ENCODE measurements around the gene WBP4. TPM values are rescaled to one million over a fixed set of nuclear protein-coding genes. Genes with fewer than 3 reads are reported as not detected.
"Not testable (repeated sequence)": the region's sequence is repeated elsewhere in the genome, so short reads cannot be mapped to it uniquely, and the experiment has no call there.

The WBP4 gene
- total RNA-seq, 4 donors from 2014 or later, result 15.3 to 23.2 (median 18.5) TPM

GRCh38 chr13:41077475-41077874 is 16.2 kb downstream of the WBP4 start:
- H3K27me3 ChIP-seq, result no peaks in the 10 kb centered on the region
- intact Hi-C loops (cut with DNase I), result no loop called here
- peaks cover 47 to 97% (median 85%) of the 10 kb centered on the region in 4 donors for H3K36me3 ChIP-seq
- no peaks in the 10 kb centered on the region for H3K9me3 ChIP-seq
- H3K4me3 ChIP-seq, result no peak overlapping the region
- no peaks in the 10 kb centered on the region for H3K4me1 ChIP-seq
- TF ChIP-seq CTCF (IDR thresholded peaks at IDR 0.05) (no peak), EP300 (IDR thresholded peaks at IDR 0.05) (no peak), POLR2A (IDR thresholded peaks at IDR 0.05; ENCODE audit: low read depth) (no peak), POLR2AphosphoS5 (IDR thresholded peaks at IDR 0.05) (no peak)
- no peak overlapping the region for H3K27ac ChIP-seq (replicated peaks in 1 of 4)
- WGBS, result 89% methylated on average over 3 of the region's 3 CpGs
- no peak for DNase-seq (ENCODE audit: extremely low spot score)

GRCh38 chr13:41079725-41080124 is 18.4 kb downstream of the WBP4 start:
- WGBS, result 98% methylated on average over 4 of the region's 4 CpGs
- H3K36me3 ChIP-seq, result peaks cover 34 to 91% (median 72%) of the 10 kb centered on the region in 4 donors
- TF ChIP-seq POLR2AphosphoS5 (IDR thresholded peaks at IDR 0.05) (no peak), EP300 (IDR thresholded peaks at IDR 0.05) (no peak), CTCF (IDR thresholded peaks at IDR 0.05) (no peak), POLR2A (IDR thresholded peaks at IDR 0.05; ENCODE audit: low read depth) (no peak)

GRCh38 chr13:41085961-41086585 is 24.8 kb downstream of the WBP4 start:
- intact Hi-C loops (cut with DNase I), result no loop called here
- Histone ChIP-seq H3K4me3 (no peak overlapping the region), H3K4me1 (no peaks in the 10 kb centered on the region), H3K27ac (replicated peaks in 1 of 4) (no peak overlapping the region), H3K27me3 (no peaks in the 10 kb centered on the region), H3K9me3 (no peaks in the 10 kb centered on the region), H3K36me3 (peaks cover 9 to 40% (median 27%) of the 10 kb centered on the region in 4 donors)
- DNase-seq (ENCODE audit: extremely low spot score), result no peak
- TF ChIP-seq EP300 (IDR thresholded peaks at IDR 0.05) (no peak), POLR2A (IDR thresholded peaks at IDR 0.05; ENCODE audit: low read depth) (no peak), POLR2AphosphoS5 (IDR thresholded peaks at IDR 0.05) (no peak), CTCF (IDR thresholded peaks at IDR 0.05) (no peak)
- 82% methylated on average over 2 of the region's 2 CpGs for WGBS

More at GRCh38 chr13:41079725-41080124, 18.4 kb downstream of the WBP4 start:
- no peak for DNase-seq (ENCODE audit: extremely low spot score)
- no peaks in the 10 kb centered on the region for H3K9me3 ChIP-seq
- no peaks in the 10 kb centered on the region for H3K27me3 ChIP-seq
- no peaks in the 10 kb centered on the region for H3K4me1 ChIP-seq
- intact Hi-C loops (cut with DNase I), result no loop called here
- H3K4me3 ChIP-seq, result no peak overlapping the region
- H3K27ac ChIP-seq (replicated peaks in 1 of 4), result no peak overlapping the region

GRCh38 chr13:41095681-41096080 is 34.4 kb downstream of the WBP4 start:
- DNase-seq (ENCODE audit: extremely low spot score); H3K4me3 ChIP-seq; H3K27me3 ChIP-seq; H3K4me1 ChIP-seq; intact Hi-C loops (cut with DNase I); H3K36me3 ChIP-seq; H3K9me3 ChIP-seq; H3K27ac ChIP-seq (replicated peaks in 1 of 4): not testable (repeated sequence)
- 87% methylated on average over 2 of the region's 2 CpGs for WGBS

- no peak overlapping the region for H3K27ac ChIP-seq (replicated peaks in 1 of 4)
- intact Hi-C loops (cut with DNase I), result no loop called here
- no peaks in the 10 kb centered on the region for H3K4me1 ChIP-seq
- DNase-seq (ENCODE audit: extremely low spot score), result no peak
- no peaks in the 10 kb centered on the region for H3K36me3 ChIP-seq
- no peak for TF ChIP-seq CTCF (IDR thresholded peaks at IDR 0.05)
- 100% methylated on average over 1 of the region's 1 CpG for WGBS
- no peaks in the 10 kb centered on the region for H3K27me3 ChIP-seq
- no peak overlapping the region for H3K4me3 ChIP-seq
- H3K9me3 ChIP-seq, result no peaks in the 10 kb centered on the region
Observed at GRCh38 chr13:41098761-41099160, 37.5 kb downstream of the WBP4 start.

Measured in esophagus muscularis mucosa (tissue), 4 donors.